Activated naive CD8-positive, alpha-beta T cell treated with anti-CD3 and anti-CD28 coated beads, Interleukin-2, amount 10 ng/mL, durations not matched to agents 7 days and 5 days (primary cell): Measurements from ENCODE around the gene COMT. TPM values are rescaled to one million over a fixed set of nuclear protein-coding genes. Genes with fewer than 3 reads are reported as not detected.

Experiments
- ATAC-seq: fragments of 150-1000 bp; cut with Tn5 transposase; one replicate; pipeline ENCODE4 v1.10.0; 2021; ENCODE audit warnings: low read depth, moderate library complexity
- POLR2A ChIA-PET: fragments of 350-600 bp; sonication (Branson Sonifier 250); formaldehyde crosslinking; loops from one replicate; lab custom pipeline; 2021; ENCODE audit warnings: antibody characterized with exemption; lab: Charles Lee
- DNase-seq: peaks from one replicate; pipeline ENCODE4 v3.0.0; 2021
- H3K27ac Mint-ChIP-seq: one replicate; pipeline ENCODE4 v1.8.0; 2022; ENCODE audit warnings: mild to moderate bottlenecking, mixed read lengths
- H3K27me3 Mint-ChIP-seq: one replicate; pipeline ENCODE4 v1.8.0; 2022; ENCODE audit warnings: mild to moderate bottlenecking, moderate library complexity, mixed read lengths
- H3K36me3 Mint-ChIP-seq: one replicate; pipeline ENCODE4 v1.8.0; 2021; ENCODE audit warnings: mild to moderate bottlenecking, mixed read lengths
- H3K4me1 Mint-ChIP-seq: one replicate; pipeline ENCODE4 v1.8.0; 2021; ENCODE audit warnings: mixed read lengths
- H3K4me3 Mint-ChIP-seq: one replicate; pipeline ENCODE4 v1.8.0; 2022; ENCODE audit warnings: mild to moderate bottlenecking, moderate library complexity, mixed read lengths
- H3K9me3 Mint-ChIP-seq: one replicate; pipeline ENCODE4 v1.8.0; 2021; ENCODE audit warnings: mixed read lengths
- total RNA-seq, 2 experiments: library from RNA; stranded (reverse); gene quantifications; one replicate each; pipeline ENCODE4 v1.2.3, GENCODE V29; 2021

Gene COMT
- total RNA-seq, 2 experiments from 2014 or later, result 68.6 to 70.0 TPM

DNA sequence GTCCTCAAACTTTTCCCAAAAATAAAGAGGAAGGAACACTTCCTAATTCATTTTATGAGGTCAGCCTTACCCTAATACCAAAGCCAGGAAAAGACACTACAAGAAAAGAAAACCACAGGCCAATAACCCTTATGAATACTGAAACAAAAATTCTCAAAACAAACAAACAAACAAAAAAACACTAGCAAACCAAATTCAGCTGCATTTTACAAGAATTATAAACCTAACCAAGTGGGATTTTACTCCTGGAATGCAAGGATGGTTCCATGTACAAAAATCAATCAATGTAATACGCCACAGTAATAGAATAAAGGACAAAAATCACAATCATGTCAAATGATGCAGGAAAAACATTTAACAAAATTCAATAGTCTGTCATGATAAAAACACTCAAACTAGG, 61.7 kb downstream of the COMT start:
- peaks cover 11% of the 10 kb centered on the region for H3K9me3 Mint-ChIP-seq
- H3K27me3 Mint-ChIP-seq, result peaks cover 23% of the 10 kb centered on the region
- DNase-seq (no peak), ATAC-seq (no peak)
- no peaks in the 10 kb centered on the region for H3K4me1 Mint-ChIP-seq
- H3K4me3 Mint-ChIP-seq, result no peak overlapping the region
- POLR2A ChIA-PET, result no interaction called here
- H3K36me3 Mint-ChIP-seq, result peaks cover 4% of the 10 kb centered on the region
- H3K27ac Mint-ChIP-seq, result no peak overlapping the region

DNA sequence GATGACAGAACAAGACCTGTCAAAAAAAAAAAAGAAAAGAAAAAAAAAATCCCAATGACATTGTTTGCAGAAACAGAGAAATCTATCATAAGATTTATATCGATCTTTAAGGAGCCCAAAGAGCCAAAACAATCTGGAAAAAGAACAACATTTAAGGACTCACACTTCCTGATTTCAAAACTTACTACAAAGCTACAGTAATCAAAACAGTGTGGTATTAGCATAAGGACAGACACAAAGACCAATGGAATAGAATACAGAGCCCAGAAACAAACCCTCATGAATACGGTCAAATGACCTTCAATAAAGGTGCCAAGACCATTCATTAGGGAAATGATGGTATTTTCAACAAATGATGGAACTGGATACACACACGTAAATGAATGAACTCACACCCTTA, 62.9 kb downstream of the COMT start:
- DNase-seq, result no peak
- peaks cover 23% of the 10 kb centered on the region for H3K27me3 Mint-ChIP-seq
- no peak for ATAC-seq
- no peaks in the 10 kb centered on the region for H3K4me1 Mint-ChIP-seq
- H3K4me3 Mint-ChIP-seq, result no peak overlapping the region
- no peak overlapping the region for H3K27ac Mint-ChIP-seq
- H3K9me3 Mint-ChIP-seq, result peaks cover 11% of the 10 kb centered on the region
- peaks cover 4% of the 10 kb centered on the region for H3K36me3 Mint-ChIP-seq
- POLR2A ChIA-PET, result interaction anchor here (0.7 kb wide), 1 partner anchor 214 kb away, joined by 3 read pairs; no protein-coding TSS in a partner anchor

DNA sequence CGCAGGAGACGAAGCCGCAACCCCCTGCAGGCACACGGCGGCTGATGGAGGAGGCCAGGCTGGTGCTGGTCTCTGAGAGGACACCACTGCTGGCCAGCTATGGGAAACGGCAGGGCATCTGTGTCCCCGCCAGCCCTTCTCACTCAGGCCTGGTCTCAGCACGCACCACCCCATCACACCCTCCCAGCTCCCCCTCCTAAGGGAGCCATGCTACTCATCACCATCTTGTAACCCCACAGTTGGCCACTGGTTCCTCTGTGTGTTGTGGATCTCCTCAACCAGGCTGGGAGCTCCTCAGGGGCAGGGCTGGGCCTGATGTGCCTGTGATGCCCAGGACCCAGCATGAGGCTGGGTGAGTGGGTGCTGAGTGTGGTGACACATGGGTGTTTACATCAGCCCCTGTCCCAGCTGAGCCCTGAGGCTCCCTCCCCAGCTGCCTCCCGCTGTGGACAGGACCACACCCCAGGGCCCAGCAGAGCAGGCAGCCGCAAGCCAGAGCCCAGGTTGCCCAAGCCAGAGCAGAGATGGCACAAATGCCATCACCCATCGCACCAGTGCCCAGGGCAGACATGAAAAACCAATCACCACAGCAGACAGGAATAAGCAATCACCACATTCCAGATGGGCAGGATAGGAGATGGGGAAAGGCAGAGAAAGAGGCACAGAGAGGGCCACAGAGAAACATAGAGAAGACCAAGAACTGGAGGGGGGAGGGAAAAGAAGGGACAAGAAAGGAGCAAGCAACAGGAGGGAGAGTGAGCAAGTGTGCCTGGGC, 66.8 kb downstream of the COMT start:
- Mint-ChIP-seq H3K4me1 (peaks cover 7% of the 10 kb centered on the region), H3K9me3 (peaks cover 6% of the 10 kb centered on the region), H3K36me3 (no peaks in the 10 kb centered on the region), H3K27ac (no peak overlapping the region), H3K27me3 (peaks cover 10% of the 10 kb centered on the region), H3K4me3 (no peak overlapping the region)
- DNase-seq (no peak), ATAC-seq (no peak)
- POLR2A ChIA-PET, result no interaction called here

DNA sequence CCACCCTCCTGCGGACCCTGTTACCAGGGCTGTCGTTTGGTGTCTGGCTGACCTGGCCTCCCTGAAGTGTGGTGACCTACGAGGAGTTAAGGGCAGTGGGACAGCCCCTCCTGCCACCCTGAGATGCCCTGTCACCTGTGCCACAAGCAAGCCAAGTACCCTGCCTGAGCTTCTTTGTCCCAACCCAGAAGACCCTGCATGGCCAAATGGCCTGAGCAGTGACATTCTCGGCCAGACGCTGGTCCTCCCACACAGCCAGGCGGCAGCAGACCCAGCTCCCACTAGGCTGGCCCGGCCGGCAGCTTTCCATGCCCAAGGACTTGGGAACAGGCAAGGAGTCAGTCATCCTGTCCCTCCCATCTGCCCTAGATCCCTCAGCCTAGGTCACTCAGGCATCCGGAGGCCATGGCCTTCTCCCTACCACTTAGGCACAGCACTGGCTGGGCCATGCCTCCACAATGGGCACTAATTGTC, 67.5 kb downstream of the COMT start:
- ATAC-seq (no peak), DNase-seq (no peak)
- no peak overlapping the region for H3K4me3 Mint-ChIP-seq
- H3K9me3 Mint-ChIP-seq, result peaks cover under 1% of the 10 kb centered on the region
- H3K27ac Mint-ChIP-seq, result no peak overlapping the region
- POLR2A ChIA-PET, result no interaction called here
- H3K4me1 Mint-ChIP-seq, result peaks cover 7% of the 10 kb centered on the region
- no peaks in the 10 kb centered on the region for H3K36me3 Mint-ChIP-seq
- peaks cover 6% of the 10 kb centered on the region for H3K27me3 Mint-ChIP-seq

DNA sequence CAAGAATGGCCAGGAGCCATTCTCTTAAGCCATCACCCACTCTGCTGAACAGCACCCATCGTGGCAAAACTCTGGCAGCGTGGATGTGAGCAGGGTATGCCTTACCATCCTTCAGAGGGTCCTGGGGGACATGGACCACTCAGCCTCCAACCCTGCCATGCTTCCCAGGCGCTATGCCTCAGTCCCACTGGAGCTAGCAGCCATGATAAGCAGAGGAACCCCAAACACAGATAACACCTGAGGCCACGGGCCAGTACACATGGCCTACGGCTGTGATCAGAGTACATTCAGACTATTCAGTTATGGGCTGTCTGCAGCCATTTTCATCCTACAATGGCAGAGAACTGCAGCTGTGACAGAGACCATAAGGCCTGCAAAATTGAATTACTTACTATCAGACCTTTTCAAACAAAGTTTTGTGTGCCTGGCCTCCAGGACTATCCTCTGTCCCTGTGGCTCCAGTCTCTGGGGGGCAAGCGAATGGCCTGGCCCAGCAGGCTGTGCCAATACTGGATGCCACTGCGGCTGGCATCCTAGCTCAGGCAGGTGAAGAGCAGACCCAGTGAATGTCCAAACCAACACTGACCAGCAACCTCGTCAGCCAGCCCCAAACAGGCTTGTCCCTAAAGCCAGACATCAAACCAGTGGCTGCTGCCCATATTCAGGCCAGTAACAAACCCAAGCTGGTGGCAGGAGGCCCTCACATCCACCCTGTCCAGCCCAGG, 68.2 kb downstream of the COMT start:
- DNase-seq (no peak), ATAC-seq (no peak)
- H3K4me1 Mint-ChIP-seq, result peaks cover 7% of the 10 kb centered on the region
- no peaks in the 10 kb centered on the region for H3K36me3 Mint-ChIP-seq
- no peaks in the 10 kb centered on the region for H3K9me3 Mint-ChIP-seq
- H3K4me3 Mint-ChIP-seq, result no peak overlapping the region
- POLR2A ChIA-PET, result no interaction called here
- H3K27ac Mint-ChIP-seq, result no peak overlapping the region
- peaks cover 6% of the 10 kb centered on the region for H3K27me3 Mint-ChIP-seq

DNA sequence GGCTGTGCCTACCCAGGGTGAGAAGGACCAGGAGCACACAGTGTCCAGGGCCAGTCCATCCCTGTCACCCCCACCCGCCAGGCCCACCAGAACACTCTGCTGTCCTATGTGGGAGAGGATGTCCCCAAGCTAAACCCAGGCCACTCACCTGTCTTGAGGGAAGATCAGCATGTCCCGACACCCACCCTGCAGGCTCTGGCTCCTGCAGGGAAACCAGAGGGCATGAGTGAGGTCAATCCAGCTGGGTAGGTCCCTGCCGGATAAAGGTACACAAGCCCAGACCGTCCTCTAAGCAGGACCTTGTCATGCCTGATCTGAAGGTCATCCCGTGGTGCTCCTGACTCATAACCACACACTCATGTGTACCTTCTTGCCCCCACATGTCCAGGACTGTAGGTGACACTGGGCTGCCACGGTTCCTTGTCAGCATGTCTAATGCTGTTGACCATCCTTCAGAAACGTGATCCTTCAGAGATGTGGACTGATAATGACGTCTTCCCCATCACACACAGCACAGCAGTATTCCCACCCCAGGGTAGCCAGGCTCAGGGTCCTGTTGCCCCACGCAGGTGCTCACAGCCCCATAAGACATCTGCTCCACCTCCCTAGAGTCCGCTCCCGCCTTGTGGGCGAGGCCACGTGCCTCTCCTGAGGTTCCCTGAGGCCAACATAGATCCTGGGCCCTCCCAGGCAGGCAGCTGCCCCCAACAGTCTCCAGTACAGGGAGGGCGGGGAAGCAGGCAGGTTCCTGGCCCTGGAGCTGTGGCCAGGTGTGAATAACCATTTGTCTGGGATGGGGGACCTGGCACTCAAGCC, 68.9 kb downstream of the COMT start:
- Mint-ChIP-seq H3K27ac (no peak overlapping the region), H3K4me3 (no peak overlapping the region), H3K9me3 (no peaks in the 10 kb centered on the region), H3K27me3 (peaks cover 14% of the 10 kb centered on the region), H3K36me3 (no peaks in the 10 kb centered on the region), H3K4me1 (peaks cover 7% of the 10 kb centered on the region)
- DNase-seq (no peak), ATAC-seq (no peak)
- POLR2A ChIA-PET, result interaction anchor here (0.9 kb wide), 1 partner anchor 14 kb away, joined by 3 read pairs; no protein-coding TSS in a partner anchor

DNA sequence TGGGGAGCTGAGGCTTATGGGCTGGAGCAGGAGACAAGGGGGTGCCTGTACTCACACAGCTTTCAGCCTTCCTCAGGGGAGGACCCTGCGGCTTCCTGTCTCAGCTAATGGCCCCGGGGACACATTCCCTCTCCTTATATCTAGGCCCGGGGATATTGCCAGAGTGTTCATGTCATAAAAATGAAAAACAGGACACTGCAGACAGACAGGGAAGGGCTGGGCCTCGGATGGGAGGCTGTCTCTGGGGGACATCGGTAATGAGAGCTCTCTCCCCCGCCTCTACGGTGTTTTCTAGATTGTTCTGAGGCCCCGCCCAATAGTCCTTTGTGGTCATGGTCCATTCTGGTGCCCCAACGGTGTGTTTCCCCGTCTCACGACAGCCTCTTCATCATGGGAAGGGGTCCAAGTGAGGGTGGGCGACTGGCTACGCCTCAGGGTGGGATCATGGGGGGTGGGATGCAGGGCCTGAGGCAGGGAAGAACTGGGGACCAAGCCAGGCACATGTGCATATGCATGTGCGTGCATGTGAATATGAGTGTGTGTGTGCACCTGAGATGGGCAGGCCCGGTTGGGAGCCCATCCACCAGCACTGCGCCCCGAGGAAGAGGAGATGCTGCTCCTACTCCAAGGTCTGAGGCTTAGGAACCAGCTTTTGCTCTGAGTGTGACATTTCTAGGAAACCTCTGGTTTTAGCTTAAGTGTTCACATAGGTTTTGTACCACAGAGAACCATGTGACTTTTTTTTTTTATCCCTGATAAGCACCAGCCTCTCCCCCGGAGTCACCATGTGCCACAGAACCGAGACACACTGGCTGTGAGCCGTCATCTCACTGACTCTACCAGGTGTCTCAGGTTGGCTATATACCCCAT, 69.8 kb downstream of the COMT start:
- no peak overlapping the region for H3K4me3 Mint-ChIP-seq
- no peaks in the 10 kb centered on the region for H3K9me3 Mint-ChIP-seq
- no peaks in the 10 kb centered on the region for H3K36me3 Mint-ChIP-seq
- DNase-seq, result no peak
- POLR2A ChIA-PET, result interaction anchor here (0.9 kb wide), 1 partner anchor 14 kb away, joined by 3 read pairs; no protein-coding TSS in a partner anchor
- peaks cover 13% of the 10 kb centered on the region for H3K27me3 Mint-ChIP-seq
- no peak overlapping the region for H3K27ac Mint-ChIP-seq
- no peak for ATAC-seq
- peaks cover 7% of the 10 kb centered on the region for H3K4me1 Mint-ChIP-seq

DNA sequence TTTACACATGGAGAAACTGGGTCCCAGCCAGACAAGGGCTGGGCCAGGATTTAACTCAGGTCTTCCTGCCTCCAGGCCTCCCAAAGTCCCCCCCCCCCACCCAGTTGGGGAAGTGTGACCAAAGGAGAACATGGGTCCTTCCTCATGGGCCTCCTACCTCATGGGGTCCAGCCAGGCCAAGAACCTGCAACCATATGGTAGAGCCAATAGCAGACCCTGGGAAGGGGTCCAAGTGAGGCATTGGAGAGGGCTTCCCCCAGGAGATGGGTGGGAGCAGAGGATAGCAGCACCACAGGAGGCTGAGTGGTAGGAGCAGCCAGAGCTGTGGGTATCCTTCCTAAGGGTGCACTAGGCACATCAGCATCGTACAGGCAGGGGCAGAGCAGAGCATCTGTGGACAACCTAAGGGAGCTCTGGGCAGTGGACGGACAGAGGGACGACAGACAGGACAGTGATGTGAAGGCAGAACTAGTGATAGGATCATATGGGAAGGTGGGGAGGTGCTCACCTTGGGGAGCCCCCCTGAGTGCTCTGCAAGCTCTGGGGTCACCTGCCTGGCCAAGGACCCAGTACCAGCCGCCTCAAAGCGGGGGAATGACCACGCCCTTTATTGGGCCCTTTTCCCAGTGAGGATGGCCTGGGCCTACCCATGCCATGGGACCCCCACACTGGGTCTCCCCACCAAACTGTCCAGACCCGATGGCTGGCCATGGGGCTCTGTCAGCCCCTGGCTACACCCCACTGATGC, 70.6 kb downstream of the COMT start:
- Mint-ChIP-seq H3K9me3 (no peaks in the 10 kb centered on the region), H3K27ac (no peak overlapping the region), H3K36me3 (no peaks in the 10 kb centered on the region), H3K27me3 (peaks cover 16% of the 10 kb centered on the region), H3K4me1 (peaks cover 9% of the 10 kb centered on the region), H3K4me3 (no peak overlapping the region)
- no peak for DNase-seq
- POLR2A ChIA-PET, result interaction anchor here (1.2 to 1.5 kb wide), 2 partner anchors 38 to 41 kb away, joined by 3 to 8 read pairs; no protein-coding TSS in a partner anchor
- no peak for ATAC-seq

DNA sequence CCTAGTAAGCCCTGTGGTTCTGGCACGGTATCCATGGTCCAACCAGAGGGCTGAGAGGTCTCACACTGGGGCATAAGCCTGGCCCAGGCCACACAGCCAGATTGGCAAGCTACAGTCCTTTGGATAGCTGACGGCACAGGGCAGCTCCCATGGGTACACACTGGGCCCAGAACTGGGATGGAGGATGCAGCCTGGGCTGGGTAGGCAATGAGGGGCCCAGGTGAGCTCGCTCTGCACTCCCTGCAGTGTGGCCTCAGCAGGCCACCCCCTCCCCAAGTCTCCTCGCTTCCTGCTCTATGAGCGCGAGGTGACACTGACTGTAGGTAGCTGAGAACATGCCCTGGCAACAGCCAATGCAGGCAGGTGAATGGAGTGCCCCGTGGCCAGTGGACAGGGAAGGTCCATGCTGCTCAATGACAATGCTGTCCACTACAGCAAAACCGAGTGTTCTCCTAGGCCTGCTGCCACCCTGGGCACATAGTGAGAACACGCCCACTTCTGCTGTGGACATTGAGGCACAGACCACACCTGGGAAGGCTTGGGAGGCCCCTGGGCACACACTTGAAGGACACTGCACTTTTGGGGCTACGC, 71.3 kb downstream of the COMT start:
- H3K36me3 Mint-ChIP-seq, result no peaks in the 10 kb centered on the region
- no peak overlapping the region for H3K27ac Mint-ChIP-seq
- no peak overlapping the region for H3K4me3 Mint-ChIP-seq
- ATAC-seq (no peak), DNase-seq (no peak)
- H3K9me3 Mint-ChIP-seq, result no peaks in the 10 kb centered on the region
- POLR2A ChIA-PET, result interaction anchor here (1.2 to 1.5 kb wide), 2 partner anchors 38 to 41 kb away, joined by 3 to 8 read pairs; no protein-coding TSS in a partner anchor
- peaks cover 22% of the 10 kb centered on the region for H3K27me3 Mint-ChIP-seq
- H3K4me1 Mint-ChIP-seq, result peaks cover 12% of the 10 kb centered on the region

DNA sequence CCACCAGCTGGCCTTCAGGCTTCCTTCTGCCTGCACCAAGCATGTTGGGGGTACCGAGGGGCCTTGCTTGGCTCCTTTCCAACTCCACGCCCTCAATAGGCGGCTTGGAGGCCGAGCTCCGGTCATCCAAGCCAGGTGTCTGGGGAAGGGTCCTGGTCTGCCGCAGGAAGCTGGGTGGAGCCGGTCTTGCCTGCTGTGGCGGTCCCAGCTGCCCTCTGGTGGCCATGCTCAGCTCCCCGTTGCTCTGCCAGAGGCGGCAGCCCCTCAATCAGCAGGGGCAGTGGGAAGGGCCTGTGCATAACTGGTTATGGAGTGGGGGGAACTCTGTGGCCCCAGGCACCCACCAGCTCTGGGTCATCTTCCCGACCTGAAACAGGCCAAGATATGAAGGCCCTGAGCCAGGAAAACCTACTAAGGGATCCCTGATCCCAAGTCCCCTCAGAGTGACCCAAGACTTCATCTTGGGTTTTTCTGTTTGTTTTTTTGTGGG, 71.9 kb downstream of the COMT start:
- peaks cover 12% of the 10 kb centered on the region for H3K4me1 Mint-ChIP-seq
- H3K4me3 Mint-ChIP-seq, result no peak overlapping the region
- DNase-seq (peak; percentile 63), ATAC-seq (no peak)
- no peaks in the 10 kb centered on the region for H3K9me3 Mint-ChIP-seq
- peaks cover 27% of the 10 kb centered on the region for H3K27me3 Mint-ChIP-seq
- no peak overlapping the region for H3K27ac Mint-ChIP-seq
- H3K36me3 Mint-ChIP-seq, result no peaks in the 10 kb centered on the region
- POLR2A ChIA-PET, result interaction anchor here (1.5 kb wide), 1 partner anchor 42 kb away, joined by 8 read pairs; no protein-coding TSS in a partner anchor

DNA sequence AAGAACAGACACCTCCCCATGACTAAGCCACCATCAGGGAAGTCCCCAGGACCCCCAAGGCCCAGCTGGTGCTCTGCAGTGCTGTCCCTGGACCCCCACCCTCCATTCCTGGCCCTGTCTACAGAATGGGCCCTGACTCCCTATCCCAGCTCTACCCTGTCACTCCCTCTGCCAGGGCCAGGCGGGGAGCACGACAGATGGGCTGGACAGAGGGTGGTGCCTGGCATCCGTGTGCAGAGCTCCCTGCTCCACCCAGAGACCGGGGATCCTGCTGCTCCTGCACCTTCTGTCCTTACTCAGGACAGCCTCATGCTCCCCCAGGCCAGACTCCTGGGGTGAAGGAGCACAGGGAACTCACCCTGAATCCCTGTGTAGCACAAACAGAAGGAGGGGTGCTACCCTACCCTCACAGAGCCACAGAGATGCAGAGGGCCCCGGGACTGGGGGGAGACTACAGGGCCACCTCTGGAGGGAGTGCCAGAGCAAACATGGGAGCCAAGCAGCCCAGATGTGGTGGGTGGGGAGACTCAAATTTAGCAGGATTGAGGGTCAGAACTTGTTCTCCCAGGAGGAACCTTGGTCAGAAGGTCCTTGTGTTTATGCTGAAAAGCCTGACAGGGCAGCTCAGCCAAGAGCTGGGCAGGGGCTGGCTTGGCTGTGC, 73.1 kb downstream of the COMT start:
- Mint-ChIP-seq H3K4me3 (no peak overlapping the region), H3K4me1 (peaks cover 12% of the 10 kb centered on the region), H3K36me3 (no peaks in the 10 kb centered on the region), H3K27me3 (peaks cover 35% of the 10 kb centered on the region), H3K9me3 (no peaks in the 10 kb centered on the region), H3K27ac (no peak overlapping the region)
- POLR2A ChIA-PET, result interaction anchor here (0.9 kb wide), 1 partner anchor 104 kb away, joined by 3 read pairs; no protein-coding TSS in a partner anchor
- DNase-seq, result no peak
- no peak for ATAC-seq
